GM18951 (cell line): ENCODE results near the gene BICDL1.
A peak's percentile ranks its signal among the peaks of the same experiment; 100 is the strongest.
"Not testable (repeated sequence)": the region's sequence is repeated elsewhere in the genome, so short reads cannot be mapped to it uniquely, and the experiment has no call there.

Experiments used
- POLR2A ChIP-seq: IDR thresholded peaks from 4 replicates; pipeline ENCODE4 v1.6.1; 2011; ENCODE audit warnings: mild to moderate bottlenecking; ENCODE audit not compliant: insufficient read length, insufficient read depth; ENCODE audit errors: extremely low read depth
- in situ Hi-C: fragments of 300-500 bp; cut with MboI; formaldehyde crosslinking; loops from one replicate; pipeline ENCODE4 v1.12.0; 2022; ENCODE audit warnings: low sequenced_read_pairs, mixed read lengths, inconsistent platforms; ENCODE audit not compliant: unreplicated experiment

Gene BICDL1

GRCh38 chr12:119988472-119989360 lies at the start of gene BICDL1:
Gene BICDL1 (plus strand): TSS chr12:119989236. CDS start chr12:119989869, 633 bp downstream.
- in situ Hi-C loops: no loop called here
- TF ChIP-seq POLR2A: peak; percentile 79

DNA sequence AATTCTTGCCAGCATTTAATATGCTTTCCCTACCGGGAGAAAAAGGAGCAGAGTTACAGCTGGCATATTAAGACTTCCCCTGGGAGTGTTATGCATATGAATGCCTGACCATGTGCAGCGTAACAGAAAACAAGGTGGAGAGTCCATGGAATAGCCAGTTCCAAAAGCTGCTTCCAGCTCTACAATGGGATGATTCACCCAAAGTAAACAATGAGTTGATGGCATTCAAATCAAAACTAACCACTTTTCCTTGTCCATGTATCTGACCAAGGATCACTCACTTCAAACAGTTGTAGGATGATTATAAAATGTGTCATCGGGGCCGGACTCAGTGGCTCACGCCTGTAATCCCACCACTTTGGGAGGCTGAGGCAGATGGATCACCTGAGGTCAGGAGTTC lies 48.1 kb upstream of the BICDL1 start:
- in situ Hi-C loops: no loop called here
- no peak for TF ChIP-seq POLR2A

GRCh38 chr12:119942386-119942785 lies 46.6 kb upstream of the BICDL1 start:
- in situ Hi-C loops: no loop called here
- no peak for TF ChIP-seq POLR2A

DNA sequence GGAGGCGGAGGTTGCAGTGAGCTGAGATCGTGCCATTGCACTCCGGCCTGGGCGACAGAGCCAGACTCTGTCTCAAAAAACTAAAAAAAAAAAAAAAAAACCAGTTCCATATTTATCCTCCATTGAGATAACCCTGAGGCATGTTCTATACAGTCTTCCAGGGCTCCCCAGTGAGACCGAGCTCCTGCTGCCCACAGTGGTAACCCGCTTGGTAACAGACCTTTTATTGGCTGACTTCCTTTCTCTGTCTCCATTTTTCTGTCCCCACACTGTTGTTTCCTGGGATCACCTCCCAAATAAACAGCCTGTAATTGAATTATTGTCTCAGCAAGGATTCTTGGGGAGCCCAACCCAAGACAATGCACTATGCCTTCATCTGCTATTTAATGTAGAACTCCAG lies 42.8 kb upstream of the BICDL1 start:
- no peak for TF ChIP-seq POLR2A
- in situ Hi-C loops: no loop called here

DNA sequence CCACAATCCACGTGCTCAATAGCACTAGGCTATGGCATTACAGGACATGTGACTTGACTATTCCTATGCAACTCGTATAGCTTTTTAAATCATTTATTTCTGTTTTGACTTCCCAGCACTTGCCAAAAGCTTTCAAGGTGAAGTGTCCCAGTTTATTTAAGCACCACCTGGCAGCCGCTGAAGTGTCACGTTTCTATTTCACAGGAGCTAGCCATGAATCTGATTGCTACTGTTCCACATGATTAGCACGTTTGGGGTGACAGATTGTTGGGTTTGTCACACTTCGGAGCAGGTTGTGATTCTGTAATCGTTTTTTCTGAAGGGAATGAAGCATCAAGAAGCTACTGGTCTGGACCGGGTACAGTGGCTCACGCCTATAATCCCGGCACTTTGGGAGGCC lies 39.9 kb upstream of the BICDL1 start:
- no peak for TF ChIP-seq POLR2A
- in situ Hi-C loops: no loop called here

GRCh38 chr12:119949594-119949993 lies 39.4 kb upstream of the BICDL1 start:
- TF ChIP-seq POLR2A: no peak
- in situ Hi-C loops: no loop called here

DNA sequence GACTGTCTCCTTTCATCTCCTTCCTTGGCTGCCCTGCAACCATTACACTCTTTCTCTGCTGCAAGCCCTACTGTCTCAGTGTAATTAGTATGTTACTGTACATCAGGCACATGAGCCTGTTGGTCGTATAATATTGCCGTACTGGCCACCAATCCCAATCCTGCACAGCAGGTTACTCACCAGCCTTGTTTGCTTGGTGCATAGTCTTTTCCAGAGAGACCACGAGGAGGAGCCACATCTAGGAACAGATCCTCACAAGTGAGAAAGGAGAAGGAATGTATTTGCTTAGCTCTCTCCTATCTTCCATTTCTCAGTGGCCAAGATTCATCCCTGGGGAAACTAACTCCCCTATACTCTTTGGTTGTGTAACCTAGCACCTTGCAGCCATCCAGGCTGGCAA lies 33.0 kb upstream of the BICDL1 start:
- in situ Hi-C loops: no loop called here
- TF ChIP-seq POLR2A: no peak

DNA sequence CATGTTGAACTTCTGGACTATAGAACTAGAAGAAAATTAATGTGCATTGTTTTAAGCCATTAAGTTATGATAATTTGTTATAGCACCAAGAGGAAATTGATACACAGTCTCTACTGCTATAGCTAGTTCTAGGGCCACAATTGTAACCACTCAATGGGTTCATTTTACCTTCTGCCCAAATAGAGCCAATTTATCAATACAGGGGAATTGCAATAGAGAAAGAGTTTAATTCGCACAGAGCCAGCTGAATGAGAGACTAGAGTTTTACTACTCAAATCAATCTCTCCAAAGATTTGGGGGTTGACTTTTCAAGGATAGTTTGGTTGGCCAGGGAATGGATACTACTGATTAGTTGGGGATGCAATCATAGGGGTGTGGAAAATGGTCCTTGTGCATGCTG lies 31.9 kb upstream of the BICDL1 start:
- TF ChIP-seq POLR2A: no peak
- in situ Hi-C loops: no loop called here

GRCh38 chr12:119959435-119959834 lies 29.6 kb upstream of the BICDL1 start:
- no peak for TF ChIP-seq POLR2A
- in situ Hi-C loops: no loop called here

- in situ Hi-C loops: no loop called here
- TF ChIP-seq POLR2A: no peak
Measured at GRCh38 chr12:119964123-119964522, 24.9 kb upstream of the BICDL1 start.

- TF ChIP-seq POLR2A: no peak
- in situ Hi-C loops: no loop called here
Measured at GRCh38 chr12:119964929-119965328, 24.1 kb upstream of the BICDL1 start.

GRCh38 chr12:119980242-119980641 lies 8.8 kb upstream of the BICDL1 start:
- in situ Hi-C loops: no loop called here
- TF ChIP-seq POLR2A: no peak

DNA sequence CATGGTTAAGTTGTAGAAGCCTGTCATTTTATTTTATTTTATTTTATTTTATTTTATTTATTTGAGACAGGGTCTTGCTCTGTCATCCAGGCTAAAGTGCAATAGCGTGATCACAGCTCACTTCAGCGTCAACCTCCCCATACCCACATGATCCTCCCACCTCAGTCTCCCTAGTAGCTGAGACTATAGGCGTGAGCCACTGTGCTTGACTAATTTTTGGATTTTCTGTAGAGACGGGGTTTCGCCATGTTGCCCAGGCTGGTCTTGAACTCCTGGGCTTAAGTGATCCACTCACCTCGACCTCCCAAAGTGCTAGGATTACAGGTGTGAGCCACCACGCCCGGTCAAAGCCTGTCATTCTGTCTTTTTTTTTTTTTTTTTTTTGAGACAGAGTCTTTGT lies 8.3 kb upstream of the BICDL1 start:
- in situ Hi-C loops: not testable (repeated sequence)

DNA sequence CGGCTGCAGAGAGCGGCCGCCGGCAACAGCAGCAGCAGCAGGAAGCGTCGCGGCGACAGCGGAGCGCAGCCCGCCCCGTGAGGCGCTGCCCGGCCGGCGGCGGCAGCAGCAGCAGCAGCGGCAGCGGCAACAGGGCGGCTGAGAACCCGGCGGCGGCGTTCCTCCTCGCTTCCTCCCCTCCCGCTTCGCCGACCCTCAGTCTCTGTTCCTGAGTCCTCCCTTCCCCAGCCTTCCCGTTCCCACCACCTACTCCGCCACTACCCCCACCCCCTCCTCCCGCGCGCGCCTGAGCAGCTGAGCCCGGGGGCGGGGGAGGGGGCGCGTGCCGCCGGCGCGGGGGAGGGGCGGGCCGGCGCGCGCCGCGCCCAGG lies 310 bp downstream of the BICDL1 start:
- in situ Hi-C loops: no loop called here
- no peak for TF ChIP-seq POLR2A

GRCh38 chr12:119989731-119990381 lies 820 bp downstream of the BICDL1 start:
- no peak for TF ChIP-seq POLR2A
- in situ Hi-C loops: no loop called here
